Neural crest cell (in vitro differentiated cells): ENCODE results near the gene NDUFA8. TPM values are rescaled to one million over a fixed set of nuclear protein-coding genes. Genes with fewer than 3 reads are reported as not detected.

Experiments used
- DNase-seq: peaks from one replicate; pipeline ENCODE4 v3.0.0; 2021; ENCODE audit warnings: low read depth, mixed read lengths, low spot score
- H3K27ac Mint-ChIP-seq: one replicate; pipeline ENCODE4 v1.8.0; 2021; ENCODE audit warnings: mild to moderate bottlenecking, mixed read lengths; ENCODE audit not compliant: unreplicated experiment
- H3K27me3 Mint-ChIP-seq: 2 replicates; pipeline ENCODE4 v1.8.0; 2021; ENCODE audit warnings: low read depth, mild to moderate bottlenecking, mixed read lengths
- H3K36me3 Mint-ChIP-seq: 2 replicates; pipeline ENCODE4 v1.8.0; 2021; ENCODE audit warnings: low read depth, mild to moderate bottlenecking, mixed read lengths
- H3K4me1 Mint-ChIP-seq: 2 replicates; pipeline ENCODE4 v1.8.0; 2021; ENCODE audit warnings: mixed read lengths
- H3K4me3 Mint-ChIP-seq: one replicate; pipeline ENCODE4 v1.8.0; 2021; ENCODE audit warnings: mild to moderate bottlenecking, mixed read lengths
- H3K9me3 Mint-ChIP-seq: 2 replicates; pipeline ENCODE4 v1.8.0; 2021; ENCODE audit warnings: mixed read lengths
- CTCF ChIP-seq: fragments of 200-600 bp; sonication (generic); conservative IDR thresholded peaks from 2 replicates; pipeline ENCODE4 v1.5.0; 2021; ENCODE audit warnings: antibody characterized with exemption, mild to moderate bottlenecking
- total RNA-seq: library from RNA; stranded (reverse); gene quantifications from 2 replicates; pipeline ENCODE4 v1.2.1, GENCODE V29; 2021

Gene NDUFA8
- total RNA-seq, 1 donor from 2014 or later = 51.4 TPM

- H3K9me3 Mint-ChIP-seq = no peaks in the 10 kb centered on the region
- H3K27me3 Mint-ChIP-seq = peaks cover 39% of the 10 kb centered on the region
- H3K36me3 Mint-ChIP-seq = no peaks in the 10 kb centered on the region
- no peaks in the 10 kb centered on the region for H3K4me1 Mint-ChIP-seq
- no peak overlapping the region for H3K4me3 Mint-ChIP-seq
- H3K27ac Mint-ChIP-seq = no peak overlapping the region
- no peak for TF ChIP-seq CTCF
- DNase-seq = no peak
These were observed 37.8 kb upstream of the NDUFA8 start for GRCh38 chr9:122197426-122197825.

GRCh38 chr9:122195875-122196274 is 36.3 kb upstream of the NDUFA8 start:
- TF ChIP-seq CTCF = no peak
- Mint-ChIP-seq H3K4me1 (no peaks in the 10 kb centered on the region), H3K27me3 (peaks cover 33% of the 10 kb centered on the region), H3K27ac (no peak overlapping the region), H3K9me3 (no peaks in the 10 kb centered on the region), H3K4me3 (no peak overlapping the region), H3K36me3 (no peaks in the 10 kb centered on the region)
- no peak for DNase-seq

GRCh38 chr9:122193651-122194050 is 34.1 kb upstream of the NDUFA8 start:
- H3K27ac Mint-ChIP-seq = no peak overlapping the region
- no peak for DNase-seq
- H3K9me3 Mint-ChIP-seq = no peaks in the 10 kb centered on the region
- no peak overlapping the region for H3K4me3 Mint-ChIP-seq
- no peaks in the 10 kb centered on the region for H3K4me1 Mint-ChIP-seq
- no peak for TF ChIP-seq CTCF
- H3K27me3 Mint-ChIP-seq = peaks cover 33% of the 10 kb centered on the region
- no peaks in the 10 kb centered on the region for H3K36me3 Mint-ChIP-seq

- no peaks in the 10 kb centered on the region for H3K9me3 Mint-ChIP-seq
- no peak overlapping the region for H3K27ac Mint-ChIP-seq
- peaks cover 27% of the 10 kb centered on the region for H3K27me3 Mint-ChIP-seq
- no peak for DNase-seq
- no peaks in the 10 kb centered on the region for H3K36me3 Mint-ChIP-seq
- H3K4me1 Mint-ChIP-seq = no peaks in the 10 kb centered on the region
- no peak for TF ChIP-seq CTCF
- H3K4me3 Mint-ChIP-seq = no peak overlapping the region
These were observed 33.4 kb upstream of the NDUFA8 start for GRCh38 chr9:122192914-122193525.

DNA sequence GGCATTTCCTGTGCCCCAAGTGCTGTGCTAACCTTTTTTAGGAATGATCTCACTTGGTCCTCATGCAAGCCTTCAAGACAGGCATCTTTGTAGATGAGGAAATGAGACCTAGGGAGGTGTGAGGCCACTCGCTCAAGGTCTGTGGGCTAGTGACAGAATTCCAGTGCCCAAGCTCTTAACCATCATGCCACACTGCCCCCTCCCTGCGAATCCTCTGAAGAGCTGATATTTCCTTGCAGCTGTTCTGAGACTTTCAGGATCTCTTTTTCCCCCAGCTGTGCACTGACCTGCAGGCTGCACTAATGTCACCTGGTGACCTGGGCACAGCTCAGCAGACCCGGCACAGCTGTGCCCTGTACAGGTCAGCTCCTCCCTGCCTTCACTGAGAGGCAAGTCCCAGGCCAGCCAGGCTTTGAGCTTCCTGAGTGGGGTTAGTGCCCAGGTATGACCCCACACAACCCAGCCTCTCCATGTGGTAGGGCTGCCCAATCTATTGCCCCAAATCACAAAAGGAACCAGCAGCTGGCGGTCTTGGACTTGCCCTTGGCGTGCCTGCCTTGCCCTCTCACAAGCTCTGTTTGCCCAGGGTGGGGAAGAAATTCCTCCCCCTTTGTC is 32.8 kb upstream of the NDUFA8 start:
- TF ChIP-seq CTCF = no peak
- DNase-seq = no peak
- Mint-ChIP-seq H3K27ac (no peak overlapping the region), H3K36me3 (no peaks in the 10 kb centered on the region), H3K4me1 (no peaks in the 10 kb centered on the region), H3K9me3 (no peaks in the 10 kb centered on the region), H3K4me3 (no peak overlapping the region), H3K27me3 (peaks cover 22% of the 10 kb centered on the region)
